A673 (cell line): ENCODE data around the gene PCCA.
"Not testable (repeated sequence)": the region's sequence is repeated elsewhere in the genome, so short reads cannot be mapped to it uniquely, and the experiment has no call there.

Experiments
- CTCF ChIP-seq: fragments of 300-800, 200-600 bp; sonication (generic); conservative IDR thresholded peaks from 2 replicates; pipeline ENCODE4 v1.5.1; 2017; ENCODE audit warnings: low read depth, mild to moderate bottlenecking, antibody characterized with exemption, low read length, moderate library complexity, mixed read lengths
- EZH2 ChIP-seq: fragments of 200-600 bp; sonication (generic); IDR thresholded peaks from 2 replicates; pipeline ENCODE4 v1.6.1; 2017; ENCODE audit warnings: borderline replicate concordance, low read depth, mild to moderate bottlenecking, mixed read lengths, antibody characterized with exemption, low read length; ENCODE audit not compliant: poor library complexity, severe bottlenecking

DNA sequence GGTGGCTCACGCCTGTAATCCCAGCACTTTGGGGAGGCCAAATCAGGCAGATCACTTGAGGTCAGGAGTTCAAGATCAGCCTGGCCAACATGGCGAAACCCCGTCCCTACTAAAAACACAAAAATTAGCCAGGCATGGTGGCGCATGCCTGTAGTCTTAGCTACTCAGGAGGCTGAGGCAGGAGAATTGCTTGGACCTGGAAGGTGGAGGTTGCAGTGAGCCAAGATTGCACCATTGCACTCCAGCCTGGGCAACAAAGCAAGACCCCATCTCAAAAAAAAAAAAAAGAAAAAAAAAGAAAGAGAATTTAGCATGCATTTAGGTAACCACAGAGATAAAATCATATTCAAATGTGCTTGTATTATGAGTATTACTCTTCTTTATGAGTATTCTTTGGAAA, 85.6 kb downstream of the PCCA start:
- not testable (repeated sequence) for TF ChIP-seq CTCF, EZH2
